CD4-positive, alpha-beta T cell treated with Interleukin-4 for 4 hours (primary cell): ENCODE measurements around the gene HYDIN.
"Not testable (repeated sequence)": the region's sequence is repeated elsewhere in the genome, so short reads cannot be mapped to it uniquely, and the experiment has no call there.

Experiments used
- DNase-seq: peaks from one replicate; pipeline ENCODE4 v3.0.0-alpha.2; 2020

The HYDIN gene

GRCh38 chr16:70987019-70987715 lies 243.4 kb downstream of the HYDIN start:
- not testable (repeated sequence) for DNase-seq

- DNase-seq = not testable (repeated sequence)
These were observed 245.8 kb downstream of the HYDIN start for GRCh38 chr16:70984675-70985074.

GRCh38 chr16:70968332-70968731 lies 262.2 kb downstream of the HYDIN start:
- not testable (repeated sequence) for DNase-seq

- DNase-seq = not testable (repeated sequence)
These were observed 270.4 kb downstream of the HYDIN start for GRCh38 chr16:70960169-70960568.

DNA sequence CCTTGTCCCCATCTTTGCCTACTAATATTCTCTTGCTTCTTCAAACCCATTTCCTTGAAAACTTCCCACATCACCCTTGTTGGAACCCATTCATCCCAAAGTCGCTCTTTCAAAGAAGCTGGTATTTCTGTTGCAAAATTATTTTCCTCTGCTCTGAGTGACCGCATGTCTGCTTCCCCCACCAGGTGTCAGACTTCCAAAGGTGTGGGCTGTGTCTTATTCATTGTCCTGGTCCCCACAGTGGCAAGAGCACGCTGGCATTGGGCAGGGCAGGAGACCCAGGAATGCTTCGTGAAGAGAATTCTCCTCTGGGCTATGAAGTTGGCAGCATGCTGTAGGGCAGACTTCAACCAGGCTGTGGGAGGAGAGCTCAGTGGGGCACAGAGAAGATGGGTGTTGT lies 275.6 kb downstream of the HYDIN start:
- not testable (repeated sequence) for DNase-seq

GRCh38 chr16:70953824-70954223 lies 276.7 kb downstream of the HYDIN start:
- DNase-seq = not testable (repeated sequence)

DNA sequence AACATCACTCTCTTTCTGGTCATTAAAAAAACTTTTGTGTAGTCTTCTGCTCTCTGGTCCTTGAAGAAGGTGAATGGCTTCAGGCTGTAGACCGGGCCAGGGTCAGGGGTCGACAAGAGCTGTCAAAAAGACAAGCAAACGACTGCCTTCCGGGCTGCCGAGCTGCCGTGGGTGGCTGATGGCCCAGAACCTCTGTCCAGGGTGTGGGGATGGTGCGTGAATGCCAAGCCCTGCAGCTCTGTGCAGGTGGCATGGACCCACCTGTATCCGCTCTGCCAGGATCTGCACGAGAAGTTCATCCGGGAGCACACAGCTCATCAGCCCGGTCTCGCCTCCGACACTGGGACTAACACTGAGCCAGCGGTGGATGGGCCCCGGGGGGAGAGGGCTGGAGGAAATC lies 287.0 kb downstream of the HYDIN start:
- DNase-seq = not testable (repeated sequence)

- DNase-seq = not testable (repeated sequence)
These were observed 290.7 kb downstream of the HYDIN start for GRCh38 chr16:70939690-70940359.

GRCh38 chr16:70936781-70937525 lies 293.6 kb downstream of the HYDIN start:
- DNase-seq = not testable (repeated sequence)

- not testable (repeated sequence) for DNase-seq
These were observed 295.2 kb downstream of the HYDIN start for GRCh38 chr16:70935325-70935724.

- not testable (repeated sequence) for DNase-seq
These were observed 296.8 kb downstream of the HYDIN start for GRCh38 chr16:70933746-70934145.

DNA sequence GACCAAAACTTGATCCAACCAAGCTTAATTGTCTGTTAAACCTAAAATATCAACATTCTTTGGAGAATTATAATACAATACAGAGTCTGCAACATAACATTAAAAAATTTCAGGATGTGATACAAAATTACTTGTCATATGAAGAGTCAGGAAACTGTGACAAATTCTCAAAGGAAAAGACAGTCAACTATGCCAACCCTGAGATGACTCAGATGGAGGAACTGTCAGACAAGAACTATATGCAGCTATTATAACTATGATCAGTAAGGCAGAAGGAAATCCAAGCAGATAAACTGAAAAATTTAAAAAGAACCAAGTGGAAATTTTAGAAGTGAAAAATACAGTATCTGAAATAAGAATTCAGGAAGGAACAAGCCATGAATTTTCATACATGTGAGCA lies 299.8 kb downstream of the HYDIN start:
- not testable (repeated sequence) for DNase-seq

DNA sequence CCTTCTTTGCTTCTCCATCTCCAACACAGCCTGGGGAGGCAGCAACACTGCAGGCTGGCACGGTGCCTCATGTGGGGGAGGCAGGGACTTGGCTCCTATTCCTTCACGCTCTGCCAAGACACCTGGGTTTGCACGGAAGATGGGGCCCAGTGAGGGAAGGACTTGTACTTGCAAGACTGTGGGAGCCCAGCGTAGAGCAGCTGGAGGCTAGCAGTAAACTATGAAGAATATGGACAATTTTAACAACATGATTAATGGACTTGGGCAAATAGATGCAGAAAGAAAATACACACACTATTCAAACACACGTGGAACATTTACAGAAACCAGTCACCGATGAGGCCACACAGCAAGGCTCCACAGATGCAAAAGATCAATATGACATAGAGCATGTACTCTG lies 308.4 kb downstream of the HYDIN start:
- DNase-seq = not testable (repeated sequence)

DNA sequence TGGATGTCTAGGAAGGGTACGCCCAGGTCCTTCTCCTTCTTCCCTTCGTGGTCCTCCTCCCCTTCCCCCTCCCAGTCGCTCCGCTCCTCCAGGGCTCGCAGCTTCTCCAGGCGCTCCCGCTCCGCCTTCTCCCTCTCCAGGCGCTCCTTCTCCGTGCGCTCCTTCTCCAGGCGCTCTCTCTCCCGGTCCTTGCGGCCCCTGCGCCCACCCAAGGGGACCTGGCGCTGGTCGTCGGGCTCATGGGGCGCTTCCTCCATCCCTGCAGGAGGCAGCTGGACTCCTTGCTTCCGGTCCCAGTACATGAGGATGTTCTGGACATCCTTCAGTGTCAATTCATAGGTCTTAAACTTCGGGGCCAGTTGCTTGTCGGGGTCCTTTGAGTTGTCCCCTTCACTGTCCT lies 309.9 kb downstream of the HYDIN start:
- not testable (repeated sequence) for DNase-seq

DNA sequence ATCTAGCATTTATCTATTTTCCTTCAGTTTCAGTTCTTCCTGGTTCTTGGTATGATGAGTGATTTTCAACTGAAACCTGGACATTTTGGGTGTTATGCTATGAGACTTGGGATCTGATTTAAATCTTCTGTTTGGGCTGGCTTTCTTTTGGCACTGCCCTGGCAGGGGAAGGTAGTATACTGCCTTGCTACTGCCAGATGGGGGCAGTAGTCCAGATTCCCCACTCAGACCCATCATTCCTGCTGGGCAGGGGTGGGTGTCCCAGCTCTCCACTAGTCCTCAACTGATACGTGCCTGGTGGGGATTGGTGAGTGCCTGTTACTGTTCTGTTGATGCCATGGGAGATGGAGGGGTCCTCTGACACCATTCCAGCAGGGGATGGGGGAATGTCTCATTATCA lies 342.3 kb downstream of the HYDIN start:
- DNase-seq = not testable (repeated sequence)

GRCh38 chr16:70884652-70885051 lies 345.9 kb downstream of the HYDIN start:
- DNase-seq = not testable (repeated sequence)

GRCh38 chr16:70882311-70882710 lies 348.2 kb downstream of the HYDIN start:
- DNase-seq = not testable (repeated sequence)

- not testable (repeated sequence) for DNase-seq
These were observed 352.6 kb downstream of the HYDIN start for GRCh38 chr16:70877895-70878294.

GRCh38 chr16:70876442-70876841 lies 354.1 kb downstream of the HYDIN start:
- DNase-seq = not testable (repeated sequence)

DNA sequence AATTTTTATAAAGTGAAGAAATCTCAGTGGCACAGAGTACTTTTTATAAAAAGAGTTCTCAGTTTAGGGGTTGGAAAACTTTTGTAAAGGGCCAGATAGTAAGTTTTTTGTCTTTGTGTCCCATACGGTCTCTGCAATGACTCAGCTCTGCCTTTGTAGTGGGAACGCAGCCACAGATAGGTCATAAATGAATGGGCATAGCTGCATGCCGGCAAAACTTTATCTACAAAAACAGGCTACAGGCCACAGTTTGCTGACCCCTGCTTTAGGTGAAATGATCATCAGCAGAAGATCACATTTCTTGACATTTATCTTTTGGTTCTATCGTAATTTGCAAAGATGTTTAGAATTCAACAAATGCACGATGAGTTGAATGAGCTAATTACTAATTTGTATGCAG lies 365.8 kb downstream of the HYDIN start:
- not testable (repeated sequence) for DNase-seq

DNA sequence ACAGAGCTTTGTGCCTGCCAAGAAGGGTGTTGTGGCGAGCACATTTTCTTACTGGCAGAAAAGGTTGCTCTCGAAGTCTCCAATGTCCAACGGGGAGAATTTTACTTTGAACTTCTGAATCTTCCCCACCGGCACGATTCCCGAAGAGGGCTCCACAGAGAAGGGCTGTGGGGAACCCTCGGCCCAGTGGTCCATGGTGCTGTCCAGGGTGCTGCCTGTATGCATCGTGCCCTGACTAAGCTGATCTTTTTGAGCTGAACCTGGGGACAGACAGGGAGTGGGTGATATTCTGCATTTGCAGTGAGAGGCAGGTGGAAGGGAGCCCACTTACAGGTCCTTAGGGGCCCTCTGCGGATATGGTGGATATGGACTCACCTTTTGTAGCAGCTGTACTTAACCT lies 368.5 kb downstream of the HYDIN start:
- not testable (repeated sequence) for DNase-seq

GRCh38 chr16:70851299-70851698 lies 379.2 kb downstream of the HYDIN start:
- DNase-seq = not testable (repeated sequence)

- DNase-seq = not testable (repeated sequence)
These were observed 406.9 kb downstream of the HYDIN start for GRCh38 chr16:70823498-70824118.
